Measurements from ENCODE around the gene RIC1. TPM values are rescaled to one million over a fixed set of nuclear protein-coding genes. Genes with fewer than 3 reads are reported as not detected.

RIC1 gene
- total and polyA plus RNA-seq, 2 of the 4 experiments (the other 2 are of a cell fraction) = 28.8 to 76.9 TPM

DNA sequence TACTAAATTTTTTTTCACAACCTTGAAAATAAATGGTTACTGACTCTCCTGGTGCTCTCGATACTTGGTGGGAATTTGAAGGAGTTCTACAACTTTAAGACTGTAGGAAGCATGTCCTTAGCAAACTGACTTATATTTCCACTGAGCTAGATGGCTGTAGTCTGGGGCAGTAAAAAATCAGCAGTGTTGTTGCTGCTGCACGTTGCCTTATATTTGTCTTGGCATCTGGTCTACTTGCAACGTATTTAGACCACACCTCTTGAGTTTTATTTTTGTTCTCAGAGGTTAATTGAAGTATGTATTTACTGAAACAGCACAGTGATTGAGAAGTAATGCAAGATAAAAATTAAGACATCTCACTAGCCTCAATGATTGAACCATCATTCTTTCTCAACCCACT is 127.7 kb downstream of the RIC1 start:
- H3K4ac ChIP-seq (ENCODE audit: low read depth, low read length) = no peak overlapping the region
- H3K18ac ChIP-seq (ENCODE audit: low read depth, low read length) = no peak overlapping the region
- whole genome bisulfite sequencing, 2 experiments (ENCODE audit: extremely low coverage in 2 of 2, insufficient read length in 1 of 2) = no CpG with 5 or more reads among the region's 3 CpGs
- no peak overlapping the region for H2BK120ac ChIP-seq (ENCODE audit: low read depth, low read length)
- intact Hi-C loops (cut with micrococcal nuclease) (loop anchor here (5.0 kb wide), 1 partner anchor 124 kb away; no protein-coding TSS in a partner anchor), dilution Hi-C loops (cut with HindIII; ENCODE audit: low sequenced_read_pairs, unreplicated experiment) (no loop called here), in situ Hi-C loops (cut with MboI; ENCODE audit: low sequenced_read_pairs) (no loop called here)
- CTCF ChIA-PET = interaction anchor here (0.6 kb wide), 2 partner anchors 103 to 340 kb away, joined by 3 to 5 read pairs; no protein-coding TSS in a partner anchor
- no peak overlapping the region for H4K8ac ChIP-seq (ENCODE audit: low read depth in 2 of 2, low read length in 2 of 2)
- no TSS peak for BruUV-seq (replicated peaks)
- no peaks in the 10 kb centered on the region for H4K20me1 ChIP-seq (ENCODE audit: insufficient read depth, low read length)
- H3K36me3 ChIP-seq (ENCODE audit: control insufficient read depth, insufficient read depth, low read length) = peaks cover 31% of the 10 kb centered on the region
- H2BK5ac ChIP-seq (ENCODE audit: low read depth, low read length, poor library complexity, severe bottlenecking) = no peak overlapping the region
- H3K23ac ChIP-seq (ENCODE audit: low read depth, low read length) = no peak overlapping the region
- no peak overlapping the region for H3K27ac ChIP-seq (ENCODE audit: insufficient read depth, low read length)
- H2BK20ac ChIP-seq (ENCODE audit: low read depth, low read length) = no peak overlapping the region
- no peaks in the 10 kb centered on the region for H3K4me1 ChIP-seq (ENCODE audit: control insufficient read depth, insufficient read depth, low read length)
- H3K14ac ChIP-seq (replicated peaks; ENCODE audit: low read depth, low read length) = no peak overlapping the region
- H3K27me3 ChIP-seq (ENCODE audit: control insufficient read depth, insufficient read depth, low read length) = no peaks in the 10 kb centered on the region
- no peak overlapping the region for H2AK5ac ChIP-seq (ENCODE audit: low read depth, low read length)
- no peak for DNase-seq
- H3K56ac ChIP-seq (ENCODE audit: extremely low read depth, insufficient read depth, low read length) = no peak overlapping the region
- H3K9me3 ChIP-seq (ENCODE audit: control insufficient read depth, insufficient read depth, low read length) = no peaks in the 10 kb centered on the region
- no peak overlapping the region for H2AK9ac ChIP-seq (replicated peaks; ENCODE audit: low read depth, low read length, poor library complexity)
- H4K5ac ChIP-seq (ENCODE audit: low read depth, low read length) = no peak overlapping the region
- no peak overlapping the region for H2BK15ac ChIP-seq (ENCODE audit: low read depth, low read length)
- H3K9ac ChIP-seq (ENCODE audit: low read depth, low read length) = no peak overlapping the region
- 0 out of 2 replicates have a peak, but pooled peaks cover 5% of the 10 kb centered on the region for H3K9me1 ChIP-seq (ENCODE audit: insufficient read depth, low read length)
- TF ChIP-seq POLR2A (IDR thresholded peaks at IDR 0.05; ENCODE audit: low read depth, low read length) (no peak), RFX5 (IDR thresholded peaks at IDR 0.05; ENCODE audit: low read depth, low read length) (no peak), MAFK (IDR thresholded peaks at IDR 0.05; ENCODE audit: low read depth, low read length) (no peak), RAD21 (IDR thresholded peaks at IDR 0.05; ENCODE audit: low read length) (no peak), FOS (IDR thresholded peaks at IDR 0.05; ENCODE audit: low read depth, low read length) (no peak), RCOR1 (IDR thresholded peaks at IDR 0.05; ENCODE audit: insufficient replicate concordance, low read length) (no peak), CEBPB (IDR thresholded peaks at IDR 0.05; ENCODE audit: low read depth, low read length) (no peak), NFE2L2 (IDR thresholded peaks at IDR 0.05; ENCODE audit: low read depth, low read length) (no peak), CHD1 (IDR thresholded peaks at IDR 0.05; ENCODE audit: low read depth, low read length) (no peak), SMC3 (IDR thresholded peaks at IDR 0.05; ENCODE audit: low read depth, low read length) (no peak), MAZ (IDR thresholded peaks at IDR 0.05; ENCODE audit: borderline replicate concordance, low read depth, low read length) (no peak), MXI1 (IDR thresholded peaks at IDR 0.05; ENCODE audit: borderline replicate concordance, low read depth, low read length) (no peak), BHLHE40 (IDR thresholded peaks at IDR 0.05; ENCODE audit: low read depth, low read length) (no peak)
- TF ChIP-seq, protein P1, sequence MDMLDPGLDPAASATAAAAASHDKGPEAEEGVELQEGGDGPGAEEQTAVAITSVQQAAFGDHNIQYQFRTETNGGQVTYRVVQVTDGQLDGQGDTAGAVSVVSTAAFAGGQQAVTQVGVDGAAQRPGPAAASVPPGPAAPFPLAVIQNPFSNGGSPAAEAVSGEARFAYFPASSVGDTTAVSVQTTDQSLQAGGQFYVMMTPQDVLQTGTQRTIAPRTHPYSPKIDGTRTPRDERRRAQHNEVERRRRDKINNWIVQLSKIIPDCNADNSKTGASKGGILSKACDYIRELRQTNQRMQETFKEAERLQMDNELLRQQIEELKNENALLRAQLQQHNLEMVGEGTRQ (IDR thresholded peaks at IDR 0.05; ENCODE audit: low read depth, low read length) = no peak
- TF ChIP-seq, protein P2, sequence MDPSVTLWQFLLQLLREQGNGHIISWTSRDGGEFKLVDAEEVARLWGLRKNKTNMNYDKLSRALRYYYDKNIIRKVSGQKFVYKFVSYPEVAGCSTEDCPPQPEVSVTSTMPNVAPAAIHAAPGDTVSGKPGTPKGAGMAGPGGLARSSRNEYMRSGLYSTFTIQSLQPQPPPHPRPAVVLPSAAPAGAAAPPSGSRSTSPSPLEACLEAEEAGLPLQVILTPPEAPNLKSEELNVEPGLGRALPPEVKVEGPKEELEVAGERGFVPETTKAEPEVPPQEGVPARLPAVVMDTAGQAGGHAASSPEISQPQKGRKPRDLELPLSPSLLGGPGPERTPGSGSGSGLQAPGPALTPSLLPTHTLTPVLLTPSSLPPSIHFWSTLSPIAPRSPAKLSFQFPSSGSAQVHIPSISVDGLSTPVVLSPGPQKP (IDR thresholded peaks at IDR 0.05; ENCODE audit: borderline replicate concordance, low read depth, low read length) = no peak
- TF ChIP-seq, protein P3, sequence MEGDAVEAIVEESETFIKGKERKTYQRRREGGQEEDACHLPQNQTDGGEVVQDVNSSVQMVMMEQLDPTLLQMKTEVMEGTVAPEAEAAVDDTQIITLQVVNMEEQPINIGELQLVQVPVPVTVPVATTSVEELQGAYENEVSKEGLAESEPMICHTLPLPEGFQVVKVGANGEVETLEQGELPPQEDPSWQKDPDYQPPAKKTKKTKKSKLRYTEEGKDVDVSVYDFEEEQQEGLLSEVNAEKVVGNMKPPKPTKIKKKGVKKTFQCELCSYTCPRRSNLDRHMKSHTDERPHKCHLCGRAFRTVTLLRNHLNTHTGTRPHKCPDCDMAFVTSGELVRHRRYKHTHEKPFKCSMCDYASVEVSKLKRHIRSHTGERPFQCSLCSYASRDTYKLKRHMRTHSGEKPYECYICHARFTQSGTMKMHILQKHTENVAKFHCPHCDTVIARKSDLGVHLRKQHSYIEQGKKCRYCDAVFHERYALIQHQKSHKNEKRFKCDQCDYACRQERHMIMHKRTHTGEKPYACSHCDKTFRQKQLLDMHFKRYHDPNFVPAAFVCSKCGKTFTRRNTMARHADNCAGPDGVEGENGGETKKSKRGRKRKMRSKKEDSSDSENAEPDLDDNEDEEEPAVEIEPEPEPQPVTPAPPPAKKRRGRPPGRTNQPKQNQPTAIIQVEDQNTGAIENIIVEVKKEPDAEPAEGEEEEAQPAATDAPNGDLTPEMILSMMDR (conservative IDR thresholded peaks at IDR 0.05; ENCODE audit: low read depth, low read length) = no peak
- H2AFZ ChIP-seq (replicated peaks; ENCODE audit: low read length, poor library complexity) = no peak overlapping the region
- POLR2A ChIA-PET (ENCODE audit: unreplicated experiment) = interaction anchor here (0.6 kb wide), 1 partner anchor 24 kb away, joined by 3 read pairs; no protein-coding TSS in a partner anchor
- H4K91ac ChIP-seq (ENCODE audit: insufficient read depth, low read depth, low read length) = no peak overlapping the region
- H3K4me2 ChIP-seq (ENCODE audit: low read depth, low read length) = no peak overlapping the region
- H3K79me1 ChIP-seq (ENCODE audit: low read depth in 1 of 2, low read length in 2 of 2) = peaks cover 0 to 4% of the 10 kb centered on the region in 2 experiments; a peak in 2 of 4 replicates
- H3K4me3 ChIP-seq (ENCODE audit: insufficient read depth, low read depth, low read length) = no peak overlapping the region
- no peak for ATAC-seq (ENCODE audit: low read depth)
